ENCODE measurements around the gene CACNA1B. TPM values are rescaled to one million over a fixed set of nuclear protein-coding genes. Genes with fewer than 3 reads are reported as not detected.

The CACNA1B gene
- total RNA-seq, 1 experiment from 2014 or later, result not detected

- no TSS peak for BruUV-seq (replicated peaks)
- no peaks in the 10 kb centered on the region for H3K4me1 Mint-ChIP-seq (ENCODE audit: low read depth, unreplicated experiment)
- TF ChIP-seq CTCF (IDR thresholded peaks at IDR 0.05; ENCODE audit: unreplicated experiment), result no peak
- CTCF ChIA-PET, result no interaction called here
- H3K27ac Mint-ChIP-seq (ENCODE audit: unreplicated experiment), result no peak overlapping the region
- DNase-seq, result no peak
- no peak overlapping the region for H3K4me3 Mint-ChIP-seq (ENCODE audit: low read depth, unreplicated experiment)
- H3K9me3 Mint-ChIP-seq (ENCODE audit: low read depth, unreplicated experiment), result no peaks in the 10 kb centered on the region
- peaks cover 66% of the 10 kb centered on the region for H3K27me3 Mint-ChIP-seq (ENCODE audit: unreplicated experiment)
- no peaks in the 10 kb centered on the region for H3K36me3 Mint-ChIP-seq (ENCODE audit: insufficient read depth, unreplicated experiment)
- intact Hi-C loops (cut with micrococcal nuclease; ENCODE audit: unreplicated experiment), result no loop called here
Measured at GRCh38 chr9:137876269-137876668, 1.3 kb upstream of the CACNA1B start.

- no peaks in the 10 kb centered on the region for H3K36me3 Mint-ChIP-seq (ENCODE audit: insufficient read depth, unreplicated experiment)
- TF ChIP-seq CTCF (IDR thresholded peaks at IDR 0.05; ENCODE audit: unreplicated experiment), result no peak
- no peaks in the 10 kb centered on the region for H3K9me3 Mint-ChIP-seq (ENCODE audit: low read depth, unreplicated experiment)
- BruUV-seq (replicated peaks), result no TSS peak
- no peak overlapping the region for H3K27ac Mint-ChIP-seq (ENCODE audit: unreplicated experiment)
- DNase-seq, result no peak
- no peaks in the 10 kb centered on the region for H3K4me1 Mint-ChIP-seq (ENCODE audit: low read depth, unreplicated experiment)
- no peak overlapping the region for H3K4me3 Mint-ChIP-seq (ENCODE audit: low read depth, unreplicated experiment)
- CTCF ChIA-PET, result no interaction called here
- peaks cover 66% of the 10 kb centered on the region for H3K27me3 Mint-ChIP-seq (ENCODE audit: unreplicated experiment)
- intact Hi-C loops (cut with micrococcal nuclease; ENCODE audit: unreplicated experiment), result no loop called here
Measured at GRCh38 chr9:137876781-137877386, 698 bp upstream of the CACNA1B start.

- H3K9me3 Mint-ChIP-seq (ENCODE audit: low read depth, unreplicated experiment), result no peaks in the 10 kb centered on the region
- no peak for TF ChIP-seq CTCF (IDR thresholded peaks at IDR 0.05; ENCODE audit: unreplicated experiment)
Measured at GRCh38 chr9:137878146-137878941, 762 bp downstream of the CACNA1B start.

GRCh38 chr9:137879052-137879451 lies 1.5 kb downstream of the CACNA1B start:
- no TSS peak for BruUV-seq (replicated peaks)
- CTCF ChIA-PET, result no interaction called here
- Mint-ChIP-seq H3K27ac (ENCODE audit: unreplicated experiment) (no peak overlapping the region), H3K4me3 (ENCODE audit: low read depth, unreplicated experiment) (no peak overlapping the region), H3K4me1 (ENCODE audit: low read depth, unreplicated experiment) (no peaks in the 10 kb centered on the region), H3K9me3 (ENCODE audit: low read depth, unreplicated experiment) (no peaks in the 10 kb centered on the region), H3K36me3 (ENCODE audit: insufficient read depth, unreplicated experiment) (no peaks in the 10 kb centered on the region), H3K27me3 (ENCODE audit: unreplicated experiment) (peaks cover 51% of the 10 kb centered on the region)
- intact Hi-C loops (cut with micrococcal nuclease; ENCODE audit: unreplicated experiment), result no loop called here
- no peak for TF ChIP-seq CTCF (IDR thresholded peaks at IDR 0.05; ENCODE audit: unreplicated experiment)
- DNase-seq, result no peak

More at GRCh38 chr9:137878146-137878941, 762 bp downstream of the CACNA1B start:
- no TSS peak for BruUV-seq (replicated peaks)
- Mint-ChIP-seq H3K27ac (ENCODE audit: unreplicated experiment) (no peak overlapping the region), H3K4me1 (ENCODE audit: low read depth, unreplicated experiment) (no peaks in the 10 kb centered on the region), H3K4me3 (ENCODE audit: low read depth, unreplicated experiment) (no peak overlapping the region), H3K27me3 (ENCODE audit: unreplicated experiment) (peaks cover 59% of the 10 kb centered on the region), H3K36me3 (ENCODE audit: insufficient read depth, unreplicated experiment) (no peaks in the 10 kb centered on the region)
- intact Hi-C loops (cut with micrococcal nuclease; ENCODE audit: unreplicated experiment), result no loop called here
- DNase-seq, result no peak
- CTCF ChIA-PET, result no interaction called here
